Keratinocyte (primary cell): ENCODE data around the gene CLINT1. TPM values are rescaled to one million over a fixed set of nuclear protein-coding genes. Genes with fewer than 3 reads are reported as not detected.

ENCODE experiments used
- DNase-seq: peaks from one replicate; pipeline ENCODE4 v3.0.0-alpha.2; 2011; ENCODE audit warnings: low read depth, missing footprints, low spot score
- FAIRE-seq: peaks from 2 replicates; lab custom pipeline; 2011; peaks lifted over from hg19 to GRCh38; lab: Jason Lieb, UNC
- H2AFZ ChIP-seq: 2 replicates; pipeline ENCODE4 v1.6.0; 2012; ENCODE audit warnings: low read length, control low read depth, inconsistent platforms; ENCODE audit not compliant: control insufficient read depth
- H3K27ac ChIP-seq: 2 replicates; pipeline ENCODE4 v1.5.1; 2011; ENCODE audit warnings: low read length; ENCODE audit not compliant: control insufficient read depth, insufficient read depth
- H3K27me3 ChIP-seq: 3 replicates; pipeline ENCODE4 v1.6.0; 2011; ENCODE audit warnings: low read length; ENCODE audit not compliant: control insufficient read depth, insufficient read depth; ENCODE audit errors: extremely low read depth
- H3K36me3 ChIP-seq, 2 experiments: 2 replicates in 1 of 2; 3 replicates in 1 of 2; pipeline ENCODE4 v1.5.1; 2011; ENCODE audit warnings: low read length in 2 of 2, mild to moderate bottlenecking in 1 of 2; ENCODE audit not compliant: control insufficient read depth in 2 of 2, insufficient read depth in 2 of 2; ENCODE audit errors: extremely low read depth in 1 of 2
- H3K4me1 ChIP-seq: 3 replicates; pipeline ENCODE4 v1.5.1; 2011; ENCODE audit warnings: low read length; ENCODE audit not compliant: control insufficient read depth, insufficient read depth; ENCODE audit errors: extremely low read depth
- H3K4me2 ChIP-seq: 3 replicates; pipeline ENCODE4 v1.6.0; 2011; ENCODE audit warnings: low read depth, low read length; ENCODE audit not compliant: control insufficient read depth, insufficient read depth; ENCODE audit errors: extremely low read depth
- H3K4me3 ChIP-seq, 3 experiments: fragments of 200-600 bp in 1 of 3; sonication (generic) in 1 of 3; 2 replicates in 2 of 3; 3 replicates in 1 of 3; pipeline ENCODE4 v1.5.1; 2011 to 2016; ENCODE audit warnings: low read length in 3 of 3, mild to moderate bottlenecking in 3 of 3, control low read depth in 2 of 3, inconsistent platforms in 1 of 3, low read depth in 1 of 3, mixed read lengths in 1 of 3, mixed run types in 1 of 3, moderate library complexity in 1 of 3; ENCODE audit not compliant: control insufficient read depth in 2 of 3, insufficient read depth in 2 of 3; ENCODE audit errors: extremely low read depth in 1 of 3
- H3K79me2 ChIP-seq: 2 replicates; pipeline ENCODE4 v1.6.0; 2012; ENCODE audit warnings: low read length; ENCODE audit not compliant: control insufficient read depth, insufficient read depth
- H3K9ac ChIP-seq: 3 replicates; pipeline ENCODE4 v1.6.0; 2011; ENCODE audit warnings: low read length; ENCODE audit not compliant: control insufficient read depth, insufficient read depth; ENCODE audit errors: extremely low read depth
- H3K9me1 ChIP-seq: 3 replicates; pipeline ENCODE4 v1.6.0; 2011; ENCODE audit warnings: low read length; ENCODE audit not compliant: control insufficient read depth, insufficient read depth; ENCODE audit errors: extremely low read depth
- H3K9me3 ChIP-seq: 2 replicates; pipeline ENCODE4 v1.5.1; 2012; ENCODE audit warnings: low read depth, low read length; ENCODE audit not compliant: control insufficient read depth
- H4K20me1 ChIP-seq: 3 replicates; pipeline ENCODE4 v1.6.0; 2011; ENCODE audit warnings: low read length; ENCODE audit not compliant: control insufficient read depth, insufficient read depth; ENCODE audit errors: extremely low read depth
- CTCF ChIP-seq, 3 experiments: IDR thresholded peaks in 1 of 3; conservative IDR thresholded peaks in 1 of 3; optimal IDR thresholded peaks in 1 of 3; 2 replicates in 2 of 3; 3 replicates in 1 of 3; pipeline versions ENCODE3 to v1.5.1; 2011; ENCODE audit warnings: low read length in 3 of 3, mild to moderate bottlenecking in 3 of 3, moderate library complexity in 2 of 3, control low read depth in 1 of 3, inconsistent platforms in 1 of 3; ENCODE audit not compliant: insufficient read depth in 2 of 3; ENCODE audit errors: extremely low read depth in 1 of 3
- EZH2 ChIP-seq: IDR thresholded peaks from one replicate; pipeline ENCODE4 v1.6.1; 2012; ENCODE audit warnings: inconsistent platforms, mild to moderate bottlenecking, low read length, moderate library complexity
- dilution Hi-C: fragments of 300-500 bp; cut with MboI; formaldehyde crosslinking; loops from one replicate; pipeline ENCODE4 v1.7.0; 2020; ENCODE audit warnings: low sequenced_read_pairs; ENCODE audit not compliant: extremely low pct_ligation_motif_present
- polyA plus RNA-seq, 5 experiments: library from polyadenylated mRNA; depleted of rRNA in 3 of 5; stranded (reverse) in 3 of 5; stranded (forward) in 1 of 5; unstranded in 1 of 5; fragments of >200 nt; gene quantifications; 1 replicate in 1 of 5; 2 replicates in 3 of 5; 3 replicates in 1 of 5; pipeline versions ENCODE4 v1.2.1 to v1.2.3, GENCODE V29; 2011 to 2012; ENCODE audit warnings: missing spikeins in 2 of 5, low read depth in 1 of 5, low replicate concordance in 1 of 5

The CLINT1 gene
- polyA plus RNA-seq, 1 donor (not counting 4 experiments of a cell fraction or from before 2014, with no cell fraction given), result 112 TPM

GRCh38 chr5:157821822-157822622 lies 36.9 kb downstream of the CLINT1 start:
- H3K4me3 ChIP-seq, result no peak overlapping the region
- dilution Hi-C loops, result no loop called here
- H3K36me3 ChIP-seq, result no peaks in the 10 kb centered on the region
- no peaks in the 10 kb centered on the region for H3K27me3 ChIP-seq
- DNase-seq (no peak), FAIRE-seq (no peak)
- no peak overlapping the region for H3K9ac ChIP-seq
- no peak overlapping the region for H3K27ac ChIP-seq
- peaks cover 3% of the 10 kb centered on the region for H4K20me1 ChIP-seq
- TF ChIP-seq EZH2 (no peak), CTCF (optimal IDR thresholded peaks at IDR 0.05 in 1 of 3, IDR thresholded peaks at IDR 0.05 in 1 of 3, conservative IDR thresholded peaks at IDR 0.05 in 1 of 3; ENCODE audit: extremely low read depth in 1 of 3, insufficient read depth in 2 of 3, low read length in 3 of 3) (no peak)
- H2AFZ ChIP-seq, result no peak overlapping the region
- no peak overlapping the region for H3K4me2 ChIP-seq
- H3K4me1 ChIP-seq, result no peaks in the 10 kb centered on the region
- H3K9me3 ChIP-seq, result no peaks in the 10 kb centered on the region
- peaks cover 73% of the 10 kb centered on the region for H3K79me2 ChIP-seq
- H3K9me1 ChIP-seq, result no peaks in the 10 kb centered on the region

DNA sequence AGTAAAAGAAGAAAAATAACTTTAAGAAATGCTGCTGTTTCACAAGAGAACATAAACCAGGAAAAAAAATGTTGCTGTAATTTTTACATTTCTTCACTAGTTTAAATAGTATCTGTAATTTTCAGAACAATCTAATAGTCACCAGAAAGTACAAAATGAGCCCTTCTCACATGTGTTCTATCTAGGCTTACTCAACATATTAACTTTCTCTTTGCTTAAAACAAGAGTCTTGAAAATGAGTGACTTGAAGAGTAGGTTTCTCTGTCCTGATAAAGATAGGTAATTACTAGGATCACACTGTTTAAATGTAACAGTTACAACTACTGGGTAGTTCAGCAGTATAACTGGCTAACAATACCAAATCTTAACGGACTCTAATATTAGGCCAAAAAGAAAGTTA lies 37.5 kb downstream of the CLINT1 start:
- H3K4me3 ChIP-seq, result no peak overlapping the region
- H3K27me3 ChIP-seq, result no peaks in the 10 kb centered on the region
- H3K4me1 ChIP-seq, result no peaks in the 10 kb centered on the region
- peaks cover 67% of the 10 kb centered on the region for H3K79me2 ChIP-seq
- H4K20me1 ChIP-seq, result peaks cover 3% of the 10 kb centered on the region
- no peak overlapping the region for H3K9ac ChIP-seq
- H3K9me3 ChIP-seq, result no peaks in the 10 kb centered on the region
- no peak for DNase-seq
- FAIRE-seq, result no peak
- no peaks in the 10 kb centered on the region for H3K9me1 ChIP-seq
- H3K27ac ChIP-seq, result no peak overlapping the region
- dilution Hi-C loops, result no loop called here
- H2AFZ ChIP-seq, result no peak overlapping the region
- no peaks in the 10 kb centered on the region for H3K36me3 ChIP-seq
- no peak overlapping the region for H3K4me2 ChIP-seq
- no peak for TF ChIP-seq CTCF (optimal IDR thresholded peaks at IDR 0.05 in 1 of 3, IDR thresholded peaks at IDR 0.05 in 1 of 3, conservative IDR thresholded peaks at IDR 0.05 in 1 of 3; ENCODE audit: extremely low read depth in 1 of 3, insufficient read depth in 2 of 3, low read length in 3 of 3)
